Neural cell (in vitro differentiated cells): ENCODE results near the gene MXRA7.

Experiments
- EP300 ChIP-seq: fragments of 450-650 bp; conservative IDR thresholded peaks from 2 replicates; pipeline ENCODE4 v1.6.1; 2014; ENCODE audit warnings: antibody characterized with exemption, mild to moderate bottlenecking, moderate library complexity; ENCODE audit not compliant: poor library complexity, severe bottlenecking
- EZH2 ChIP-seq: fragments of 200-600, 300-800 bp; shearing (Covaris generic), sonication (generic); IDR thresholded peaks from 2 replicates; pipeline ENCODE4 v1.6.1; 2014; ENCODE audit warnings: antibody characterized with exemption, low read length, borderline replicate concordance, mild to moderate bottlenecking; ENCODE audit not compliant: insufficient read depth, poor library complexity, severe bottlenecking
- POLR2AphosphoS5 ChIP-seq: IDR thresholded peaks from 2 replicates; pipeline ENCODE4 v1.6.1; 2012
- TF ChIP-seq, protein P1 (sequence below): fragments of 450-650 bp; IDR thresholded peaks from 2 replicates; pipeline ENCODE4 v1.5.1; 2014; ENCODE audit warnings: antibody characterized with exemption, mild to moderate bottlenecking, moderate library complexity; ENCODE audit not compliant: poor library complexity, severe bottlenecking

DNA sequence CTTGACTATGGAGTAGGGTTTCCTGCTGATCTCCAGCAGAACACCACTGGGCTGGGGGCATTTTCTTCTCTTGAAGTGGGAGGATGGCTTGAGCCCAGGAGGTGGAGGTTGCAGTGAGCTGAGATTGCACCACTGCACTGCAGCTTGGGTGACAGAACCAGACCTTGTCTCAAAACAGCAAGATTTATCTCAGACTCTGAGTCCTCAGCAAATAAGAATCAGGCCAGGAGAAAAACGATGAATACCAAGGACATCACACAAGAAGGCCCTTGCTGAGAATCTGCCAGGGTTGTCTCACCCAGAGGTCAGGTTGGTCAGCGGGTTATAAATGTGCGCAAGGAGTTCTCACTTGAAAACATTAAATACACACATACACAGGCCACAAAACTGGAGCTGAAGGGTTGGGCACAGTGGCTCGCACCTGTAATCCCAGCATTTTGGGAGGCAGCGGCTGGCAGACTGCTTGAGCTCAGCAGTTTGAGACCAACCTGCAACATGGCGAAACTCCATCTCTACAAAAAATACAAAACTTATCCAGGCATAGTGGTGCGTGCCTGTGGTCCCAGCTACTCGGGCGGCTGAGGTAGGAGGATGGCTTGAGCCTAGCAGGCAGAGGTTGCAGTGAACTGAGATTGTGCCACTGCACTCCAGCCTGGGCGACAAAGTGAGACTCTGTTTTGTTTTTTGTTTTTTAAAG is 7.7 kb downstream of the MXRA7 start:
- TF ChIP-seq EZH2 (no peak), EP300 (no peak), POLR2AphosphoS5 (no peak)
- TF ChIP-seq, protein P1, sequence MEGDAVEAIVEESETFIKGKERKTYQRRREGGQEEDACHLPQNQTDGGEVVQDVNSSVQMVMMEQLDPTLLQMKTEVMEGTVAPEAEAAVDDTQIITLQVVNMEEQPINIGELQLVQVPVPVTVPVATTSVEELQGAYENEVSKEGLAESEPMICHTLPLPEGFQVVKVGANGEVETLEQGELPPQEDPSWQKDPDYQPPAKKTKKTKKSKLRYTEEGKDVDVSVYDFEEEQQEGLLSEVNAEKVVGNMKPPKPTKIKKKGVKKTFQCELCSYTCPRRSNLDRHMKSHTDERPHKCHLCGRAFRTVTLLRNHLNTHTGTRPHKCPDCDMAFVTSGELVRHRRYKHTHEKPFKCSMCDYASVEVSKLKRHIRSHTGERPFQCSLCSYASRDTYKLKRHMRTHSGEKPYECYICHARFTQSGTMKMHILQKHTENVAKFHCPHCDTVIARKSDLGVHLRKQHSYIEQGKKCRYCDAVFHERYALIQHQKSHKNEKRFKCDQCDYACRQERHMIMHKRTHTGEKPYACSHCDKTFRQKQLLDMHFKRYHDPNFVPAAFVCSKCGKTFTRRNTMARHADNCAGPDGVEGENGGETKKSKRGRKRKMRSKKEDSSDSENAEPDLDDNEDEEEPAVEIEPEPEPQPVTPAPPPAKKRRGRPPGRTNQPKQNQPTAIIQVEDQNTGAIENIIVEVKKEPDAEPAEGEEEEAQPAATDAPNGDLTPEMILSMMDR = no peak
